Measurements from ENCODE around the gene WWC1.
"Not testable (repeated sequence)": the region's sequence is repeated elsewhere in the genome, so short reads cannot be mapped to it uniquely, and the experiment has no call there.

WWC1 gene

GRCh38 chr5:168339109-168339771, 47.8 kb downstream of the WWC1 start:
- Histone ChIP-seq H3K27me3 (ENCODE audit: control insufficient read depth, insufficient read depth, low read length) (no peaks in the 10 kb centered on the region), H3K36me3 (ENCODE audit: control insufficient read depth, insufficient read depth, low read length) (no peaks in the 10 kb centered on the region), H3K27ac (ENCODE audit: low read depth, low read length) (no peak overlapping the region), H3K9ac (ENCODE audit: low read length) (no peak overlapping the region), H3K4me1 (ENCODE audit: control insufficient read depth, insufficient read depth, low read length) (peaks cover 24% of the 10 kb centered on the region), H3K4me3 (ENCODE audit: low read depth, low read length) (no peak overlapping the region), H3K9me3 (ENCODE audit: control insufficient read depth, insufficient read depth, low read depth, low read length) (no peaks in the 10 kb centered on the region)

GRCh38 chr5:168339772-168340140, 48.3 kb downstream of the WWC1 start:
- not testable (repeated sequence) for H3K4me3 ChIP-seq (ENCODE audit: low read depth, low read length); H3K27me3 ChIP-seq (ENCODE audit: control insufficient read depth, insufficient read depth, low read length); H3K27ac ChIP-seq (ENCODE audit: low read depth, low read length); H3K36me3 ChIP-seq (ENCODE audit: control insufficient read depth, insufficient read depth, low read length); H3K9ac ChIP-seq (ENCODE audit: low read length); H3K9me3 ChIP-seq (ENCODE audit: control insufficient read depth, insufficient read depth, low read depth, low read length)
- H3K4me1 ChIP-seq (ENCODE audit: control insufficient read depth, insufficient read depth, low read length) = peaks cover 21% of the 10 kb centered on the region

GRCh38 chr5:168340487-168340886, 49.0 kb downstream of the WWC1 start:
- H3K27me3 ChIP-seq (ENCODE audit: control insufficient read depth, insufficient read depth, low read length) = no peaks in the 10 kb centered on the region

GRCh38 chr5:168341178-168341577, 49.7 kb downstream of the WWC1 start:
- no peak overlapping the region for H3K9ac ChIP-seq (ENCODE audit: low read length)
- no peaks in the 10 kb centered on the region for H3K9me3 ChIP-seq (ENCODE audit: control insufficient read depth, insufficient read depth, low read depth, low read length)
- peaks cover 18% of the 10 kb centered on the region for H3K4me1 ChIP-seq (ENCODE audit: control insufficient read depth, insufficient read depth, low read length)
- no peak overlapping the region for H3K27ac ChIP-seq (ENCODE audit: low read depth, low read length)
- H3K36me3 ChIP-seq (ENCODE audit: control insufficient read depth, insufficient read depth, low read length) = no peaks in the 10 kb centered on the region
- no peaks in the 10 kb centered on the region for H3K27me3 ChIP-seq (ENCODE audit: control insufficient read depth, insufficient read depth, low read length)
- H3K4me3 ChIP-seq (ENCODE audit: low read depth, low read length) = no peak overlapping the region

More at GRCh38 chr5:168340487-168340886, 49.0 kb downstream of the WWC1 start:
- Histone ChIP-seq H3K4me3 (ENCODE audit: low read depth, low read length) (no peak overlapping the region), H3K4me1 (ENCODE audit: control insufficient read depth, insufficient read depth, low read length) (peaks cover 14% of the 10 kb centered on the region), H3K9me3 (ENCODE audit: control insufficient read depth, insufficient read depth, low read depth, low read length) (no peaks in the 10 kb centered on the region), H3K36me3 (ENCODE audit: control insufficient read depth, insufficient read depth, low read length) (no peaks in the 10 kb centered on the region), H3K9ac (ENCODE audit: low read length) (no peak overlapping the region), H3K27ac (ENCODE audit: low read depth, low read length) (no peak overlapping the region)

GRCh38 chr5:168342151-168342825, 50.8 kb downstream of the WWC1 start:
- no peak overlapping the region for H3K9ac ChIP-seq (ENCODE audit: low read length)
- no peak overlapping the region for H3K4me3 ChIP-seq (ENCODE audit: low read depth, low read length)
- H3K4me1 ChIP-seq (ENCODE audit: control insufficient read depth, insufficient read depth, low read length) = peaks cover 30% of the 10 kb centered on the region
- H3K36me3 ChIP-seq (ENCODE audit: control insufficient read depth, insufficient read depth, low read length) = no peaks in the 10 kb centered on the region
- no peaks in the 10 kb centered on the region for H3K9me3 ChIP-seq (ENCODE audit: control insufficient read depth, insufficient read depth, low read depth, low read length)
- H3K27me3 ChIP-seq (ENCODE audit: control insufficient read depth, insufficient read depth, low read length) = no peaks in the 10 kb centered on the region
- H3K27ac ChIP-seq (ENCODE audit: low read depth, low read length) = no peak overlapping the region

GRCh38 chr5:168342985-168343384, 51.5 kb downstream of the WWC1 start:
- Histone ChIP-seq H3K9ac (ENCODE audit: low read length) (no peak overlapping the region), H3K9me3 (ENCODE audit: control insufficient read depth, insufficient read depth, low read depth, low read length) (no peaks in the 10 kb centered on the region), H3K27me3 (ENCODE audit: control insufficient read depth, insufficient read depth, low read length) (no peaks in the 10 kb centered on the region), H3K27ac (ENCODE audit: low read depth, low read length) (no peak overlapping the region), H3K4me3 (ENCODE audit: low read depth, low read length) (no peak overlapping the region), H3K36me3 (ENCODE audit: control insufficient read depth, insufficient read depth, low read length) (no peaks in the 10 kb centered on the region), H3K4me1 (ENCODE audit: control insufficient read depth, insufficient read depth, low read length) (peaks cover 32% of the 10 kb centered on the region)

GRCh38 chr5:168346417-168346816, 55.0 kb downstream of the WWC1 start:
- no peaks in the 10 kb centered on the region for H3K9me3 ChIP-seq (ENCODE audit: control insufficient read depth, insufficient read depth, low read depth, low read length)
- no peak overlapping the region for H3K9ac ChIP-seq (ENCODE audit: low read length)
- H3K4me1 ChIP-seq (ENCODE audit: control insufficient read depth, insufficient read depth, low read length) = peaks cover 25% of the 10 kb centered on the region
- no peaks in the 10 kb centered on the region for H3K27me3 ChIP-seq (ENCODE audit: control insufficient read depth, insufficient read depth, low read length)
- H3K36me3 ChIP-seq (ENCODE audit: control insufficient read depth, insufficient read depth, low read length) = no peaks in the 10 kb centered on the region
- no peak overlapping the region for H3K27ac ChIP-seq (ENCODE audit: low read depth, low read length)
- H3K4me3 ChIP-seq (ENCODE audit: low read depth, low read length) = peak overlapping the region; percentile 26; the same call in 1 of the 2 replicates

GRCh38 chr5:168347368-168348083, 56.1 kb downstream of the WWC1 start:
- Histone ChIP-seq H3K36me3 (ENCODE audit: control insufficient read depth, insufficient read depth, low read length) (no peaks in the 10 kb centered on the region), H3K9me3 (ENCODE audit: control insufficient read depth, insufficient read depth, low read depth, low read length) (no peaks in the 10 kb centered on the region), H3K27me3 (ENCODE audit: control insufficient read depth, insufficient read depth, low read length) (no peaks in the 10 kb centered on the region), H3K4me1 (ENCODE audit: control insufficient read depth, insufficient read depth, low read length) (peaks cover 25% of the 10 kb centered on the region), H3K27ac (ENCODE audit: low read depth, low read length) (no peak overlapping the region), H3K4me3 (ENCODE audit: low read depth, low read length) (no peak overlapping the region), H3K9ac (ENCODE audit: low read length) (no peak overlapping the region)

- Histone ChIP-seq H3K4me1 (ENCODE audit: control insufficient read depth, insufficient read depth, low read length) (peaks cover 25% of the 10 kb centered on the region), H3K4me3 (ENCODE audit: low read depth, low read length) (no peak overlapping the region), H3K27ac (ENCODE audit: low read depth, low read length) (no peak overlapping the region), H3K27me3 (ENCODE audit: control insufficient read depth, insufficient read depth, low read length) (no peaks in the 10 kb centered on the region), H3K36me3 (ENCODE audit: control insufficient read depth, insufficient read depth, low read length) (no peaks in the 10 kb centered on the region), H3K9ac (ENCODE audit: low read length) (no peak overlapping the region), H3K9me3 (ENCODE audit: control insufficient read depth, insufficient read depth, low read depth, low read length) (no peaks in the 10 kb centered on the region)
Measured at GRCh38 chr5:168348084-168348414, 56.6 kb downstream of the WWC1 start.

GRCh38 chr5:168350315-168350714, 58.9 kb downstream of the WWC1 start:
- Histone ChIP-seq H3K9me3 (ENCODE audit: control insufficient read depth, insufficient read depth, low read depth, low read length) (no peaks in the 10 kb centered on the region), H3K27me3 (ENCODE audit: control insufficient read depth, insufficient read depth, low read length) (no peaks in the 10 kb centered on the region), H3K27ac (ENCODE audit: low read depth, low read length) (no peak overlapping the region), H3K36me3 (ENCODE audit: control insufficient read depth, insufficient read depth, low read length) (no peaks in the 10 kb centered on the region), H3K9ac (ENCODE audit: low read length) (no peak overlapping the region), H3K4me3 (ENCODE audit: low read depth, low read length) (no peak overlapping the region), H3K4me1 (ENCODE audit: control insufficient read depth, insufficient read depth, low read length) (peaks cover 19% of the 10 kb centered on the region)

- Histone ChIP-seq H3K4me3 (ENCODE audit: low read depth, low read length) (no peak overlapping the region), H3K36me3 (ENCODE audit: control insufficient read depth, insufficient read depth, low read length) (no peaks in the 10 kb centered on the region), H3K27me3 (ENCODE audit: control insufficient read depth, insufficient read depth, low read length) (no peaks in the 10 kb centered on the region), H3K27ac (ENCODE audit: low read depth, low read length) (no peak overlapping the region), H3K9me3 (ENCODE audit: control insufficient read depth, insufficient read depth, low read depth, low read length) (no peaks in the 10 kb centered on the region), H3K4me1 (ENCODE audit: control insufficient read depth, insufficient read depth, low read length) (no peaks in the 10 kb centered on the region), H3K9ac (ENCODE audit: low read length) (no peak overlapping the region)
Measured at GRCh38 chr5:168353216-168353957, 61.9 kb downstream of the WWC1 start.
